NCI-H1092 (cell line): ENCODE results near the gene ACP2.

Source experiments
- DNase-seq: peaks from one replicate; lab custom pipeline; 2025; lab: John Stamatoyannopoulos, UW

The ACP2 gene

GRCh38 chr11:47248664-47249377 is at the start of gene ACP2:
Gene ACP2, minus strand, starts transcription at chr11:47248814. Its CDS starts 25 bp downstream, at chr11:47248789.
- peak; percentile 90 for DNase-seq

- peak; percentile 55 for DNase-seq
These were observed 47.4 kb upstream of the ACP2 start for GRCh38 chr11:47296045-47296444.

GRCh38 chr11:47295385-47295784 is 46.8 kb upstream of the ACP2 start:
- no peak for DNase-seq

- DNase-seq = no peak
These were observed 41.2 kb upstream of the ACP2 start for GRCh38 chr11:47289856-47290255.

GRCh38 chr11:47288066-47288465 is 39.5 kb upstream of the ACP2 start:
- DNase-seq = no peak

GRCh38 chr11:47285969-47286770 is 37.6 kb upstream of the ACP2 start:
- no peak for DNase-seq

GRCh38 chr11:47284151-47284550 is 35.5 kb upstream of the ACP2 start:
- no peak for DNase-seq

GRCh38 chr11:47282462-47282861 is 33.8 kb upstream of the ACP2 start:
- no peak for DNase-seq

- DNase-seq = no peak
These were observed 32.2 kb upstream of the ACP2 start for GRCh38 chr11:47280860-47281259.

GRCh38 chr11:47280099-47280498 is 31.5 kb upstream of the ACP2 start:
- DNase-seq = no peak

GRCh38 chr11:47278769-47279168 is 30.2 kb upstream of the ACP2 start:
- no peak for DNase-seq

GRCh38 chr11:47278058-47278457 is 29.4 kb upstream of the ACP2 start:
- DNase-seq = no peak

GRCh38 chr11:47276923-47277322 is 28.3 kb upstream of the ACP2 start:
- DNase-seq = no peak

GRCh38 chr11:47274495-47275235 is 26.1 kb upstream of the ACP2 start:
- DNase-seq = no peak

GRCh38 chr11:47272706-47273105 is 24.1 kb upstream of the ACP2 start:
- no peak for DNase-seq

- DNase-seq = no peak
These were observed 23.5 kb upstream of the ACP2 start for GRCh38 chr11:47271961-47272661.

GRCh38 chr11:47271328-47271727 is 22.7 kb upstream of the ACP2 start:
- DNase-seq = no peak

- DNase-seq = peak; percentile 33
These were observed 22.0 kb upstream of the ACP2 start for GRCh38 chr11:47270331-47271271.

- DNase-seq = peak; percentile 86
These were observed 21.3 kb upstream of the ACP2 start, which contains the start of gene MADD for GRCh38 chr11:47269829-47270305. Gene MADD, plus strand, starts transcription at chr11:47270133.

- DNase-seq = peak; percentile 89
These were observed 20.6 kb upstream of the ACP2 start for GRCh38 chr11:47269002-47269828.
